H9 (cell line): ENCODE data around the gene DNHD1. TPM values are rescaled to one million over a fixed set of nuclear protein-coding genes. Genes with fewer than 3 reads are reported as not detected.

Source experiments
- DNase-seq: peaks from one replicate; pipeline ENCODE4 v3.0.0-alpha.2; 2017
- H2AFZ ChIP-seq: one replicate; pipeline ENCODE4 v1.6.1; 2013; ENCODE audit warnings: mild to moderate bottlenecking, low read length, control low read depth, moderate library complexity
- H2AK5ac ChIP-seq: 2 replicates; pipeline ENCODE4 v1.6.1; 2013; ENCODE audit warnings: low read length, control low read depth, mixed read lengths; ENCODE audit not compliant: insufficient read length
- H2BK120ac ChIP-seq: one replicate; pipeline ENCODE4 v1.6.1; 2013; ENCODE audit warnings: low read depth, mild to moderate bottlenecking, low read length, control low read depth, inconsistent platforms; ENCODE audit not compliant: poor library complexity, severe bottlenecking
- H2BK12ac ChIP-seq: 2 replicates; pipeline ENCODE4 v1.6.1; 2013; ENCODE audit warnings: low read length, control low read depth, mixed read lengths, low read depth; ENCODE audit not compliant: insufficient read length
- H2BK15ac ChIP-seq: 2 replicates; pipeline ENCODE4 v1.6.1; 2013; ENCODE audit warnings: low read depth, low read length, control low read depth
- H2BK20ac ChIP-seq: one replicate; pipeline ENCODE4 v1.6.1; 2013; ENCODE audit warnings: low read depth, mild to moderate bottlenecking, low read length, control low read depth, inconsistent platforms; ENCODE audit not compliant: poor library complexity, severe bottlenecking
- H2BK5ac ChIP-seq: 2 replicates; pipeline ENCODE4 v1.6.1; 2013; ENCODE audit warnings: low read length, control low read depth, mixed read lengths; ENCODE audit not compliant: insufficient read length
- H3K14ac ChIP-seq: 2 replicates; pipeline ENCODE4 v1.6.1; 2013; ENCODE audit warnings: low read length, control low read depth; ENCODE audit not compliant: insufficient read depth
- H3K18ac ChIP-seq: 2 replicates; pipeline ENCODE4 v1.6.1; 2013; ENCODE audit warnings: low read depth, mild to moderate bottlenecking, mixed read lengths, low read length, control low read depth; ENCODE audit not compliant: insufficient read length
- H3K23ac ChIP-seq: 2 replicates; pipeline ENCODE4 v1.6.1; 2013; ENCODE audit warnings: low read length, control low read depth, mixed read lengths, low read depth; ENCODE audit not compliant: insufficient read length
- H3K23me2 ChIP-seq: 2 replicates; pipeline ENCODE4 v1.6.1; 2013; ENCODE audit warnings: low read depth, mild to moderate bottlenecking, mixed read lengths, low read length, control low read depth; ENCODE audit not compliant: insufficient read length, poor library complexity, severe bottlenecking
- H3K27ac ChIP-seq: 2 replicates; pipeline ENCODE4 v1.5.1; 2013; ENCODE audit warnings: low read length, control low read depth, mixed read lengths, low read depth; ENCODE audit not compliant: insufficient read length
- H3K27me3 ChIP-seq: 2 replicates; pipeline ENCODE4 v1.6.1; 2013; ENCODE audit warnings: low read length, control low read depth, inconsistent platforms; ENCODE audit not compliant: insufficient read depth
- H3K4ac ChIP-seq: 2 replicates; pipeline ENCODE4 v1.6.1; 2013; ENCODE audit warnings: low read depth, mild to moderate bottlenecking, control low read depth, inconsistent platforms, low read length, moderate library complexity
- H3K4me1 ChIP-seq: 2 replicates; pipeline ENCODE4 v1.6.1; 2013; ENCODE audit warnings: low read length, control low read depth, inconsistent platforms; ENCODE audit not compliant: insufficient read depth
- H3K4me2 ChIP-seq: 2 replicates; pipeline ENCODE4 v1.6.1; 2013; ENCODE audit warnings: low read length, control low read depth, mixed read lengths; ENCODE audit not compliant: insufficient read length, insufficient read depth
- H3K56ac ChIP-seq: 2 replicates; pipeline ENCODE4 v1.6.1; 2013; ENCODE audit warnings: low read depth, mild to moderate bottlenecking, mixed read lengths, low read length, control low read depth; ENCODE audit not compliant: insufficient read length
- H3K79me1 ChIP-seq: 2 replicates; pipeline ENCODE4 v1.6.1; 2013; ENCODE audit warnings: low read depth, mild to moderate bottlenecking, moderate library complexity, low read length, control low read depth, inconsistent platforms; ENCODE audit not compliant: insufficient read depth, poor library complexity, severe bottlenecking
- H3K79me2 ChIP-seq: 2 replicates; pipeline ENCODE4 v1.6.1; 2013; ENCODE audit warnings: low read length, control low read depth, inconsistent platforms; ENCODE audit not compliant: insufficient read depth
- H3K9ac ChIP-seq: 2 replicates; pipeline ENCODE4 v1.6.1; 2013; ENCODE audit warnings: low read length, control low read depth, mixed read lengths; ENCODE audit not compliant: insufficient read length; ENCODE audit errors: extremely low read depth
- H3K9me3 ChIP-seq: one replicate; pipeline ENCODE4 v1.6.1; 2013; ENCODE audit warnings: low read depth, low read length, inconsistent platforms; ENCODE audit not compliant: control insufficient read depth
- H3T11ph ChIP-seq: one replicate; pipeline ENCODE4 v1.6.1; 2013; ENCODE audit warnings: mild to moderate bottlenecking, low read length, control low read depth, inconsistent platforms
- H4K20me1 ChIP-seq: one replicate; pipeline ENCODE4 v1.6.1; 2013; ENCODE audit not compliant: control insufficient read depth, insufficient read length, insufficient read depth
- H4K5ac ChIP-seq: 2 replicates; pipeline ENCODE4 v1.6.1; 2013; ENCODE audit warnings: low read depth, mild to moderate bottlenecking, mixed read lengths, low read length, control low read depth; ENCODE audit not compliant: insufficient read length
- H4K8ac ChIP-seq: replicated peaks from 2 replicates; pipeline ENCODE4 v1.6.1; 2013; ENCODE audit warnings: low read length, control low read depth, mixed read lengths, low read depth; ENCODE audit not compliant: insufficient read length
- H4K91ac ChIP-seq: 2 replicates; pipeline ENCODE4 v1.6.1; 2013; ENCODE audit warnings: low read depth, mild to moderate bottlenecking, moderate library complexity, mixed read lengths, low read length, control low read depth; ENCODE audit not compliant: insufficient read length
- H3K27ac Mint-ChIP-seq, 3 experiments: 2 replicates in 2 of 3; 3 replicates in 1 of 3; pipeline ENCODE4 v1.8.0; 2020 to 2021; ENCODE audit warnings: mixed read lengths in 3 of 3, mild to moderate bottlenecking in 1 of 3, moderate library complexity in 1 of 3
- H3K27me3 Mint-ChIP-seq: 2 replicates; pipeline ENCODE4 v1.8.0; 2021; ENCODE audit warnings: low read depth, mild to moderate bottlenecking, moderate library complexity, mixed read lengths
- H3K36me3 Mint-ChIP-seq, 3 experiments: 2 replicates in 2 of 3; 3 replicates in 1 of 3; pipeline ENCODE4 v1.8.0; 2020 to 2021; ENCODE audit warnings: low read depth in 3 of 3, mixed read lengths in 3 of 3; ENCODE audit not compliant: insufficient read depth in 1 of 3
- H3K4me1 Mint-ChIP-seq, 2 experiments: 2 replicates each; pipeline ENCODE4 v1.8.0; 2020; ENCODE audit warnings: mixed read lengths in 2 of 2
- H3K4me3 Mint-ChIP-seq, 2 experiments: 2 replicates in 1 of 2; 3 replicates in 1 of 2; pipeline ENCODE4 v1.8.0; 2020 to 2021; ENCODE audit warnings: mild to moderate bottlenecking in 2 of 2, mixed read lengths in 2 of 2, moderate library complexity in 1 of 2
- H3K9me3 Mint-ChIP-seq, 2 experiments: 2 replicates in 1 of 2; 3 replicates in 1 of 2; pipeline ENCODE4 v1.8.0; 2020; ENCODE audit warnings: mild to moderate bottlenecking in 2 of 2, mixed read lengths in 2 of 2, moderate library complexity in 1 of 2
- CTCF ChIP-seq: fragments of 200-600 bp; sonication (generic); conservative IDR thresholded peaks from 3 replicates; pipeline ENCODE4 v1.8.0; 2021; ENCODE audit warnings: antibody characterized with exemption, mild to moderate bottlenecking
- WGBS: extraction: QIAGEN DNeasy Blood & Tissue Kit; methylation state at CpG from one replicate; pipeline ENCODE4 v1.1.7; 2013; ENCODE audit warnings: missing lambda C conversion rate, low lambda C conversion rate, mixed read lengths; ENCODE audit not compliant: insufficient read length; ENCODE audit errors: extremely low coverage; 5-methylcytosine and 5-hydroxymethylcytosine counted together
- total RNA-seq: library from RNA; stranded (reverse); gene quantifications from 2 replicates; pipeline ENCODE4 v1.2.1, GENCODE V29; 2021

The DNHD1 gene
- total RNA-seq, 1 experiment from 2014 or later: 3.5 TPM

GRCh38 chr11:6498121-6498520 is 1.0 kb downstream of the DNHD1 start:
- Histone ChIP-seq H3K14ac (no peak overlapping the region), H2AK5ac (no peak overlapping the region), H4K91ac (no peak overlapping the region), H2AFZ (no peak overlapping the region), H2BK12ac (no peak overlapping the region), H2BK5ac (no peak overlapping the region), H3K23me2 (no peaks in the 10 kb centered on the region), H3K4me1 (no peaks in the 10 kb centered on the region), H3K23ac (no peak overlapping the region), H2BK120ac (no peak overlapping the region), H2BK15ac (no peak overlapping the region), H3K27ac (no peak overlapping the region), H3K9ac (no peak overlapping the region), H4K5ac (no peak overlapping the region), H3K79me2 (no peaks in the 10 kb centered on the region), H4K20me1 (no peaks in the 10 kb centered on the region), H2BK20ac (no peak overlapping the region), H3K4me2 (no peak overlapping the region), H4K8ac (no peak overlapping the region), H3K9me3 (no peaks in the 10 kb centered on the region), H3K4ac (no peak overlapping the region), H3K79me1 (no peaks in the 10 kb centered on the region), H3K18ac (no peak overlapping the region), H3T11ph (no peak overlapping the region), H3K27me3 (no peaks in the 10 kb centered on the region), H3K56ac (no peak overlapping the region)
- no peak overlapping the region for H3K4me3 Mint-ChIP-seq
- no peak for DNase-seq
- no peaks in the 10 kb centered on the region for H3K27me3 Mint-ChIP-seq
- TF ChIP-seq CTCF: no peak
- peaks cover 9 to 13% of the 10 kb centered on the region in 2 experiments for H3K4me1 Mint-ChIP-seq
- H3K36me3 Mint-ChIP-seq: peaks cover 4 to 9% (median 8%) of the 10 kb centered on the region in 3 experiments; a peak in 4 of 7 replicates
- no peak overlapping the region for H3K27ac Mint-ChIP-seq
- no peaks in the 10 kb centered on the region for H3K9me3 Mint-ChIP-seq
- WGBS: no CpG with 5 or more reads among the region's 7 CpGs
